Skeletal muscle satellite cell (primary cell): Measurements from ENCODE around the gene BHLHA9.
"Not testable (repeated sequence)": the region's sequence is repeated elsewhere in the genome, so short reads cannot be mapped to it uniquely, and the experiment has no call there.

Experiments
- H3K27me3 ChIP-seq: 2 replicates; pipeline ENCODE4 v1.7.0; 2013; ENCODE audit warnings: low read length; ENCODE audit not compliant: control insufficient read depth, insufficient read depth
- H3K36me3 ChIP-seq: 2 replicates; pipeline ENCODE4 v1.7.0; 2013; ENCODE audit warnings: mild to moderate bottlenecking, control low read depth, low read length; ENCODE audit not compliant: insufficient read depth
- H3K4me1 ChIP-seq: 2 replicates; pipeline ENCODE4 v1.7.0; 2013; ENCODE audit warnings: low read length; ENCODE audit not compliant: control insufficient read depth, insufficient read depth
- H3K4me2 ChIP-seq: 2 replicates; pipeline ENCODE4 v1.7.0; 2013; ENCODE audit warnings: mild to moderate bottlenecking, low read length
- H3K4me3 ChIP-seq: 2 replicates; pipeline ENCODE4 v1.7.0; 2013; ENCODE audit warnings: low read length
- H3K9ac ChIP-seq: 2 replicates; pipeline ENCODE4 v1.7.0; 2013; ENCODE audit warnings: mild to moderate bottlenecking, low read depth, low read length, moderate library complexity
- H3K9me3 ChIP-seq: replicated peaks from 2 replicates; pipeline ENCODE4 v1.7.0; 2013; ENCODE audit warnings: mild to moderate bottlenecking, control low read depth, low read length

The BHLHA9 gene

DNA sequence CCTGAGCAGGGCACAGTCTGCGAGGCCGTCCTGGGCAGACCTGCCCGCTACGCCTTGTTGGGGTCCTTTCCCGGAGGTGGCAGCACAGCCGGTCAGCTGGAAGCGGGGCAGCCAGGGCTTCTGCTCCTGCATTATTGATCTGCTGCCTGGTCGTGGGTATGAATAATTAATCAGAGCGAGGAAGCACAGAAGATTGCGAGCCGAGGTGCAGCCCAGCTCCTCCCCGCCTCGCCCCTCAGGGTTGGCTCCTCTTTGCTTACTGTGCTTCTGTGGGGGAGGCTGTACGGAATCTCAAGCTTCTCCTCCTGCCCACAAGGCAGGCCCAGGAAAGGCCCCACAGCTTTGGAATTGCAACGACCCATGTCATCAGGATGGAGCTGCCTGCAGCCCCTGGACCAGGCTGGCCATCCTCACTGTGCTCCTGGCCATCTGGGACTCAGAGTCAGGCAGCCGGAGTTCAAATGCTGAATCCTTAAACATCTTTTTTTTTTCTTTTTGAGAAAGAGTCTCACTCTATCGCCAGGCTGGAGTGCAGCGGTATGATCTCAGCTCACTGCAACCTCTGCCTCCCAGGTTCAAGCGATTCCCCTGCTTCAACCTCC, 34.8 kb downstream of the BHLHA9 start:
- H3K4me3 ChIP-seq = no peak overlapping the region

GRCh38 chr17:1307829-1308228, 37.6 kb downstream of the BHLHA9 start:
- peaks cover 15% of the 10 kb centered on the region for H3K27me3 ChIP-seq
- H3K36me3 ChIP-seq, H3K9ac ChIP-seq, H3K9me3 ChIP-seq, H3K4me1 ChIP-seq, H3K4me3 ChIP-seq, H3K4me2 ChIP-seq: not testable (repeated sequence)

More for the DNA sequence above, 34.8 kb downstream of the BHLHA9 start:
- no peaks in the 10 kb centered on the region for H3K4me1 ChIP-seq
- no peaks in the 10 kb centered on the region for H3K9me3 ChIP-seq
- peaks cover 38% of the 10 kb centered on the region for H3K27me3 ChIP-seq
- H3K4me2 ChIP-seq = no peak overlapping the region
- no peaks in the 10 kb centered on the region for H3K36me3 ChIP-seq
- H3K9ac ChIP-seq = no peak overlapping the region

DNA sequence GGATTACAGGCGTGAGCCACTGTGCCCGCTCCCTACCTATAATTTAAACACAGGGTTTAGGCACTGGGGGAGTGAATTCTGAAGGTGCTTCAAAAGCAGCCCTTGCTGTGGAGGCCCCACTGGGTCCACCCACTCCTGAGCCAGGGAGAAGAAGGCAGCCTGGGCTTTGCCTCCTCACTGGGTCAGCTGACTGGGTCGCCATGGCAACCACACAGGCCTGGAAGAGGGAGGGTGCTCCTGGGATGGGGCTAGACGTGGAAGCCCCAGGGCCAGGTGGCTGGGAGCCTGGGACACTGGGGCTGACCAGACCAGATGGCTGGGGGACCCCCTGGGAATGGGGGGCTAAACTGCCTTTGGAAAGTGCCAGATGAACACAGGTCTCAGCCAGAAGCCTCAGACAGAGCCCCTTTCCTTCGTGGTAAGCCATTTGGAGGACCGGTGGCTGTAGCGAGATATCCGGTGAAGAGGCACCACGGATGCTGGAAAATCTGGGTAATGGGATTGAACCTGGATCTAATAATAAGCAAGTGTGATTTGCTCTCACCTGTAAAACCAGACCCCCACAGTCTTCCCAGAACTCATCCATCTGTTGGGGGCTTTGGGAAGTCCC, 42.1 kb downstream of the BHLHA9 start:
- peaks cover 25% of the 10 kb centered on the region for H3K27me3 ChIP-seq
- H3K4me1 ChIP-seq = no peaks in the 10 kb centered on the region
- H3K9ac ChIP-seq = no peak overlapping the region
- no peak overlapping the region for H3K4me2 ChIP-seq
- H3K9me3 ChIP-seq = no peaks in the 10 kb centered on the region
- H3K36me3 ChIP-seq = no peaks in the 10 kb centered on the region
- H3K4me3 ChIP-seq = no peak overlapping the region

DNA sequence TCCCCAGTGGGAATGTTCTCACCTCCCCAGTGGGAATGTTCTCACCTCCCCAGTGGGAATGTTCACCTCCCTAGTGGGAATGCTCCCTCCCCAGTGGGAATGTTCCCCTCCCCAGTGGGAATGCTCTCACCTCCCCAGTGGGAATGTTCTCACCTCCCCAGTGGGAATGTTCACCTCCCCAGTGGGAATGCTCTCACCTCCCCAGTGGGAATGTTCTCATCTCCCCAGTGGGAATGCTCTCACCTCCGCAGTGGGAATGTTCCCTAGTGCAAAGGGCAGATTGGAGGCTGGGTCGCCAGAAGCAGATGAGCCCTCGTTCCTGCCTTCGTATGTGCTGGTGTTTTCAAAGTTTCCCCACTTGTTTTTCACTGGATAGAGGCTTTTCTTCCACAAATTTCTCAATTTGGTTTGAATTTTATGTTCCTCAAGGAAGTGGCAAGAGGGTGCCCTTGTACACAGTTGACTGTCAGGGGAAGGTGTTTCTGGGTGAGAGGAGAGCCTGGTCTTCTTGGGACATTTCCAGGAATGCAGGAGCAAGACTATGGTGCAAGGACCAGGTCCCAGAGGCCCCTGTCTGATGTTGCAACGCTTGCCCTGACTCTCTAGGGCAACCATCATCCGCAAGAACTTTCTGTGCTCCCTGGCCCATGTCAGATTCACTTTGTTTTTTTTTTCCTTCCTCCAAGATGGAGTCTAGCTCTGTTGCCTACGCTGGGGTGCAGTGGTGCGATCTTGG, 43.2 kb downstream of the BHLHA9 start:
- Histone ChIP-seq H3K4me1 (no peaks in the 10 kb centered on the region), H3K9ac (no peak overlapping the region), H3K36me3 (no peaks in the 10 kb centered on the region), H3K27me3 (peaks cover 22% of the 10 kb centered on the region), H3K9me3 (no peaks in the 10 kb centered on the region), H3K4me2 (no peak overlapping the region), H3K4me3 (no peak overlapping the region)

- no peaks in the 10 kb centered on the region for H3K36me3 ChIP-seq
- H3K27me3 ChIP-seq = peaks cover 22% of the 10 kb centered on the region
- H3K4me2 ChIP-seq = no peak overlapping the region
- H3K9ac ChIP-seq = no peak overlapping the region
- no peak overlapping the region for H3K4me3 ChIP-seq
- no peaks in the 10 kb centered on the region for H3K4me1 ChIP-seq
- no peaks in the 10 kb centered on the region for H3K9me3 ChIP-seq
Observed at GRCh38 chr17:1315409-1315808, 45.2 kb downstream of the BHLHA9 start.

- H3K27me3 ChIP-seq = peaks cover 22% of the 10 kb centered on the region
- no peak overlapping the region for H3K9ac ChIP-seq
- H3K9me3 ChIP-seq = no peaks in the 10 kb centered on the region
- H3K36me3 ChIP-seq = no peaks in the 10 kb centered on the region
- H3K4me1 ChIP-seq = no peaks in the 10 kb centered on the region
- no peak overlapping the region for H3K4me3 ChIP-seq
- no peak overlapping the region for H3K4me2 ChIP-seq
Observed at GRCh38 chr17:1315891-1316403, 45.7 kb downstream of the BHLHA9 start.
